Measurements from ENCODE around the gene ULK4.
"Not testable (repeated sequence)": the region's sequence is repeated elsewhere in the genome, so short reads cannot be mapped to it uniquely, and the experiment has no call there.

ULK4 gene

GRCh38 chr3:41961751-41962679, at the start of gene ULK4:
ULK4 (minus strand) TSS chr3:41962103; CDS start chr3:41954759, 7,344 bp downstream.
- DNase-seq = peak; percentile 100

DNA sequence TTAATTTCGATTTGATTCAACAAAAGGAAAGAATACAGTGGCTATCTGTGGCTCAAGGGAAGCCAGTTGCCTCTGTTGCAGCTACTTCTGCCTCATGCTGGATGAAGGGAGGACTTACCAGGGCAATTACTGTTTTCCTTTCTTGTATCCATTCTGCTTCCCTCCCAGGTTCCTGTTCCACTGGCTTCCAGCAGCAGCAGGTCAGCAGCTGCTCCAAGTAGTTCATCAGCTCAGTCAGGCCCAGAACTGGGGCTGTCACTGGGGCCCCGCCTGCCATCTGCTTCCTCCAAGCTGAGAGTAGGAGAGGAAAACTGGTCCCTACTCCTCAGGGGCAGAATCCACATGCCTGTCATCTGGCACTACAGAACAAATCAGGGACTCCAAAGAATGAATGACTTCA, 48.6 kb upstream of the ULK4 start:
- DNase-seq = no peak

DNA sequence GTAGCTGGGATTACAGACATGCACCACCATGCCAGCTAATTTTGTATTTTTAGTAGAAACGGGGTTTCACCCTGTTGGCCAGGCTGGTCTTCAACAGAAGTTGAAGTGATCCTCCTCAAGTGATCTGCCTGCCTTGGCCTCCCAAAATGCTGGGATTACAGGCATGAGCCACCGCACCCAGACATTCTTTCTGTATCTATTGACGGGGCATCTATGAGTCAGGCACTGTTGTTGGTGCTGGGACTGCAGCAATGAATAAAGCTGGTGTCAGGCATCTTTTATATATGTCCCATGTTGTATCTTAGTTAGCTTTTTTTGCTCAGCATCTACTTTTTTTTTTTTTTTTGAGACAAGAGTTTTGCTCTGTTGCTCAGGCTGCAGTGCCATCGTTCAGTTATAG, 47.6 kb upstream of the ULK4 start:
- peak; percentile 32 for DNase-seq

DNA sequence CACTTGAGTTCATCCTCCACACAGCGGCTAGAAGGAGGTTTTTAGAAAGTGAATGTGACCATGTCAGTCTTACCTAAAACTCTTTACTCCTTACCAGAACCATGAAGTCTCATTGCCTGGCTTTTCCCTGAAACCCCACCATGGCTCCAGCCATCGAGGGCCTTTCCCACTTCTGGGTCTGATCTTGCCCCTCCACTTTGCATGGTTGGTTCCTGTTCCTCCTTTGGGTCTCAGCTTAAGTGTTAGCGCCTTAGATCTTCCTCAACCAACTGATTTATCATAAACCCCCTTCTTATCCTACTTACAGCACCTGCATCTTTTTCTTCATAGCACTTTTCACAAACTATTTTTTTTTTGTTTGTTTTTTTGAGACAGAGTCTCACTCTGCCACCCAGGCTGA, 45.9 kb upstream of the ULK4 start:
- DNase-seq = no peak

GRCh38 chr3:42005401-42005800, 43.5 kb upstream of the ULK4 start:
- no peak for DNase-seq

DNA sequence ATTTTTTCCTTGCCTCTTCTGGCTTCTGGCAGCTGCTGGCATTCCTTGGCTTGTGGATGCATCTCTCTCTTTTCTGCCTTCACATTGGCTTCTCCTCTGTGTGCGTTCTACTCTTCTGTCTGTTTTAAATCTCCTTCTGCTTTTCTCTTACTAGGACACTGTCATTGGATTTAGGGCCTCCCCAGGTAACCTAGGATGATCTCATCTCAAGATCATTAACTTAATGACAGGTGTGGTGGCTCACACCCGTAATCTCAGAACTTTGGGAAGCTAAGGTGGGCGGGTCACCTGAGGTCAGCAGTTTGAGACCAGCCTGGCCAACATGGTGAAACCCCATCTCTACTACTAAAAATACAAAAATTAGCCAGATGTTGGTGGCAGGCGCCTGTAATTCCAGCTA, 40.9 kb upstream of the ULK4 start:
- no peak for DNase-seq

GRCh38 chr3:42001777-42002176, 39.9 kb upstream of the ULK4 start:
- no peak for DNase-seq

DNA sequence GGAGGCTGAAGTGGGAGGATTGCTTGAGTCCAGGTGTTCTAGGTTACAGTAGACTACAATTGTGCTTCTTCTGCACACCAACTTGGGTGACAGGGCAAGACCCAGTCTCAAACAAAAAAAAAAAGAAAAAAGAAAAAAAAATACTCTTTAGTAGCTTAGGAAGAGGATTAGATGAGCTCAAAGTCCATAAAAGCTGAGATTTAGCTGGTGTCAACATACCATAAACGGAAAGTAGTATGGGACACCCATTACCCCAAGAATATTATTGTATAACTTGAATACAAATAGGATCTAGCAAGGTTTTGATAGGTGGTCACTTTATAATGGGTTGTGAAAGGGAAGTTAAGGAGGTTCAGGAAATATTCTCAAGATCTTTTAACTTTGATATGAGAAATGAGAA, 38.0 kb upstream of the ULK4 start:
- no peak for DNase-seq

- peak; percentile 19 for DNase-seq
These were observed 36.0 kb upstream of the ULK4 start for GRCh38 chr3:41997702-41998550.

GRCh38 chr3:41991437-41991836, 29.5 kb upstream of the ULK4 start:
- DNase-seq = no peak

DNA sequence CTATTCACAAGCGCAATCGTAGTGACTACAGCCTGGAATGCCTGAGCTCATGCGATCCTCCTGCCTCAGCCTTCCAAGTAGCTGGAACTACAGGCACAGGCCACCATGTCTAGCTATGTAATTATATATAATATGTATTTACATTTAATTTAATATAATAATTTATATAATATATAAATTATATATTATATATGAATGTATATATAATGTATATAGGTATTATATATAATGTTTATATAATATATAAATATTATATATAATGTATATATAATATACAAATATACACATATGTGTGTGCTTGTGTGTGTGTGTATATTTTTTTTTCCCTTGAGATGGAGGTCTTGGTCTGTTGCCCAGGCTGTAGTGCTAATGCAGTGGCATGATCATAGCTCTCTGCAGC, 27.6 kb upstream of the ULK4 start:
- DNase-seq = no peak

GRCh38 chr3:41987627-41988026, 25.7 kb upstream of the ULK4 start:
- DNase-seq = no peak

- no peak for DNase-seq
These were observed 24.7 kb upstream of the ULK4 start for GRCh38 chr3:41986561-41986960.

DNA sequence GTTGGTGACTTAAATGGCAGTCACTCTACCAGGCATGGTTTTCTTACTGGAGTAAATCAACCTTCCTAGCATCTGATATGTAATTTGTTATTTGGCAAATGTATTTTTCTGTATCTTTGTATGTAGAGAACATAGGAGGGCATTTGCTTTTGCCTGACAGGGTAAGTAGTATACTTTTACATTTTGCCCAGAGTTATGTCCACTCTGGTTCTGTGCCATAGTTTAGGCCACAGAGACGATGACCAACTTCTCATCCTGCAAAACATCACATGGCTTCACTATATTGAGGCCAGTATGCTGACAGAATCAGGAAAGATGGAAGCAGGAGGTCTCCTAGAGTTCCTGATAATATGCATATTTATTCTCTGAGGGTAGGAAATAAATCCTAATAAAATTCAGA, 23.1 kb upstream of the ULK4 start:
- DNase-seq = no peak

DNA sequence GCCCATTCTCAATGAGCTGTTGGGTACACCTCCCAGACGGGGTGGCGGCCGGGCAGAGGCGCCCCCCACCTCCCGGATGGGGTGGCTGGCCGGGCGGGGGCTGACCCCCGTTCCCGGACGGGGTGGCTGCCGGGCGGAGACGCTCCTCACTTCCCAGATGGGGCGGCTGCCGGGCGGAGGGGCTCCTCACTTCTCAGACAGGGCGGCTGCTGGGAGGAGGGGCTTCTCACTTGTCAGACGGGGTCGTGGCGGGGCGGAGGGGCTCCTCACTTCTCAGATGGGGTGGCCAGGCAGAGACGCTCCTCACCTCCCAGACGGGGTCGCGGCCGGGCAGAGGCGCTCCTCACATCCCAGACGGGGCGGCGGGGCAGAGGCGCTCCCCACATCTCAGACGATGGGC, 21.2 kb upstream of the ULK4 start:
- not testable (repeated sequence) for DNase-seq

GRCh38 chr3:41977401-41977800, 15.5 kb upstream of the ULK4 start:
- not testable (repeated sequence) for DNase-seq

- no peak for DNase-seq
These were observed 13.7 kb upstream of the ULK4 start for GRCh38 chr3:41975416-41976103.

DNA sequence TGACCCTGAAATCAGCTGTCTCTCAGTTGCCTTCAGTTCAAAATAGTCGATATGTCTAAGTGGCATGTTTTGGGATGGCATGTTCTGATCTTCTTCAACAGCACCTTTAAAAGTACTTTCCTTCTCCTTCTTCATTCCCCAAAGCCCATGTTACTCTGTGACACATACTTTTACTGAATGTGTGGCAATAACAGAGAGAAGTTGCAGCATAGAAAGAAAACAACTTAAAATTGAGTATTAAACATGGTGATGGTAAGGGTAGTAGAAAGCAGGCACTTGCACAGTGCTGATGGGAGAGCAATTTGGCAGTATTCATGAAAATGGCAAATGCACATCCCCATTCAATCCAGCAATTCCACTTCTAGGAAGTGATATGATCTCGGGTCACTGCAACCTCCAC, 12.3 kb upstream of the ULK4 start:
- DNase-seq = no peak

GRCh38 chr3:41972802-41973201, 10.9 kb upstream of the ULK4 start:
- no peak for DNase-seq

GRCh38 chr3:41966206-41966605, 4.3 kb upstream of the ULK4 start:
- no peak for DNase-seq

DNA sequence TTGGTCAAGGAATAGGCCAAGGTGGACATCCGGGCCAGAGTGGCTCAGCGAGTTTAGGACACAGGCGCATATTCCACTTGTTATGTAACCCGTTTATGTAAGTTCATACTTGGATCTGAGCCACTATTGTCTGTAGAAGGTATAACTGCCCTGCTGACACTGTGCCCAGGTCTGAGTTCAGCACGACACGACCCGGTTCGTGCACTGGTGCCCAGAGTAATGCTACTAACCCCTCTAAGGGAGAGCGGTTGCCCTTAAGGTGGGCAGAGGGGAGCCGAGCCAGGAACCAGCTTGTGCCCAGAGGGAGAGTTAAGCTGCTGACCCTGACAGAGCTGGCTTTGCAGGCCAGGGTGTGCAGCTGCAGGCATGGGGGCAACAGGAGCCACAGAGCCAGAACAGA, 1.9 kb upstream of the ULK4 start:
- no peak for DNase-seq

- DNase-seq = peak; percentile 67
These were observed 815 bp downstream of the ULK4 start for GRCh38 chr3:41960826-41961750.

All from EL (cell line).